ENCODE data around the gene FGR. TPM values are rescaled to one million over a fixed set of nuclear protein-coding genes. Genes with fewer than 3 reads are reported as not detected.

Gene FGR
- total RNA-seq, 1 experiment from 2014 or later, result not detected

DNA sequence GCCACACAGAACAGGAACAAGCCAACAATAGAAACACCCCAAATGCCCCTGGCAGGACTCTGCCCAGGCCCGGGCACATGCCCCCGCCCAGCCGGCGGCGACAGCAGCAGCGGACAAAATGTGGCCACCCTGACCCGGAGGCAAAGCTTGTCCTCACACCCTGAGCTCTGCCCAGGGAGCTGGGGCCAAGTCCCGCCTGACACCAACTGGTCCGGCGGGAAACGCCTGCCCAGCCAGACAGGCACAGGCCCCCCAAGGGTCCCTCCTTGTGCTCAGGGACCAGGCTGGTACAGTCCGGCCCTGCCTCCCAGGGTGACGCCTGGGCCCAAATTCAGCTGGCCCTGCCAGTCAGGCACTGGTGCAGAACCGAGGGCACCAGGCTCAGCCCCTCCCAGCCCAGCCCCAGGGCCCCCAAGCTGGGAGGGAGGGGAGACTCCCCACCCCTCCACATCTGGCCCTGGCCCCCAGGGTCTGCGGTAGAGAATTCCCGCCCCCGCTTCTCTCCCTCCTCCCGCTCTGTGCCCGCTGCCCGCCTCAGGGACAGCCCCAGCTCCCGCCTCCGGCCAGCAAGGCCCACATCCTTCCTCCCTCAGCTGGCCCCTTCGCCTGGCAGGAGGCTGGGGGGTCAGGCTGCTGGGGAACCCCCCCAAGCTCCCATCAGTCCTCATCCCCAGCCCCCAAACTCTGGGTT lies 33.1 kb downstream of the FGR start:
- DNase-seq (ENCODE audit: low spot score), result no peak

DNA sequence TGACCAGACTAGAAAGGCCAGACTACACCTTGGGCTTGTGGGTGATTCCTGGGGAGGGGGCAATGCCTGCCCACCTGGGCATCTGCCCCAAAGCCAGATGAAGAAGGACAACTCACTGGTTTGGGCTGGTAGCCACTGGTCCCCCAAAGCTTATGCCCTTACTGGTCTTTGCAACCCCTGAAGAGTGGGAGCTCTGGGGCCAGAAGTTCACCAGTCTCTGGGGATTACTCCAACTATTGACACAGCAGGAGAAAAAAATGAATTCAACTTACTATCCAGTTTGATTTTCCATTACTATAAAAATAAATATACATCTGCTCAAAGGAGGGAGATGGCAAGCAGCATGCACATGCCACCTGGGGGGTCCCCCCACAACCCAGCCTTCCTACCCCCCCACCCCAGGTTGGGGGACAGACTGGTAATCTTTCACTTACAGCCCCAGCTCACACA lies 33.6 kb downstream of the FGR start:
- DNase-seq (ENCODE audit: low spot score), result no peak

DNA sequence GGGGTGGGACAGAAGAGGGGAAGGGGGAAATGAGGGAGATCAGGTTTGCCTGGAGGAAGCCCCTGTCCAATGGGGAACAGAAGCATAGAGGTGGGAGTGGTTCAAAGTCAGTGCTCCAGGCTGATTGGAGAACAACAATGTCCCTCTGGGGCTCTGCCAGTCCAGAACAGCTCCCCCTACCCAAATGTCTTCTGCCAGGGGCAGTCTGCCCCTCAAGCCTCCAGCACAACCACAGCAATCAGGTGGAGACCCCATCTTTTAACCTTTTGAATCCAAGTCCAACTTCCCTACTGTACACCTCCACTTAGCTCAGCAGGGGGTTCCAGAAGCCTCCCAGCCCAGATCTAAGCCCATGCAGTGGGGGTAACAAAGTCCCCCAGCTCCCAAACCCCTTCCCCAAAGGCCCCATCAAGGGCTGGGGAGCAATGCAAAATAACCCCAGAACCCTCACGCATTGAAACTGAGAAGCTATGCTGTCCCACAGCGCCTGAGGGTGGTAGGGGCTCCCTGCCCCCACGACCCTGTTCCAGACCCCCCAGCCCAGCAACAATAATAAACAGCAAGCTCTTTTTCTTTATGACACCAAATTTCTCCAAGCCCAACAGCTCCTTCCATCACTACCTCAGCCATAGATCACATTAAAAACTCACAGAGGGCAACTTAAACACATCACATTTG lies 34.3 kb downstream of the FGR start:
- DNase-seq (ENCODE audit: low spot score), result no peak

DNA sequence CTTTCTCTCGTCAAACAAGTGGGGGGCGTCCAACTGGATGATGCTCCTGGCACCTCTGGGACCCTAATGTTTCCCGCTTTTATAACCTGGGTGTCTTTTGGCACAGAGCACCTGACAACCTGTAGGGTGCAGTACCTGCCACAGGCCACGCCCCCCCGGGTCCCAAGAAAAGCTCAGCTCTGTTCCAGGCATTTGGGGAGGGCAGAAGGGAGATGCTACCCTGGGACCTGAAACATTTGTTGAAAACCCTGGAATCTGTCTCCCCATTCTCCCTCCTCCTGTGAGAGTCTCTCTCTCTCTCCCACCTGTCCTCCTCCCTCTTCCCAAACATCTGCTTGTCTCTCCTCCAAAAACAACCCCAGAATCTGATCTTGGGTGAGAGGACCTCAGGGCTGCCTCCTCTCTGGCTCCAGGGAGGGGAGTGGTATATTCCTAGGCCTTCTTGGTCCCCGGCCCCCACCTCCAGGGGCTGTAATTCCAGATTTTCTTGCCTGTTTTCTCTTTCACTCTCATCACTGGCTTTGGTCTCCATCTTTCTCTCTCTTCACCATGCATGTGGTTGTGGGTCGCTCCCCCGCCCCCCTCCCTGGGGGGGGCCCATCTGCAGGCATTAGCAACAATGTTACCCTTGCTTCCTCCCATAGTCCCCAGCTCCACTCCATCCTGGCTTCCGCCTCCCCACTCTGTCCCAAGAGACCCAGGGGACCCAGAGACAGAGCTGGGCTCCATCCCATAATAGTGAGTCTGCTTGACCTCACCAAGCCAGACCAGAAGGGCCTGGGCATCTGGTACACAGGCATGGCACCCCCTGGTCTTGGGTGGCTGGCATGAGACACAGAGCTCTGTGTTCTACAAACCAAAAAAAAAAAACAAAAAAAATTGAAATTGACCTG lies 35.1 kb downstream of the FGR start:
- no peak for DNase-seq (ENCODE audit: low spot score)

DNA sequence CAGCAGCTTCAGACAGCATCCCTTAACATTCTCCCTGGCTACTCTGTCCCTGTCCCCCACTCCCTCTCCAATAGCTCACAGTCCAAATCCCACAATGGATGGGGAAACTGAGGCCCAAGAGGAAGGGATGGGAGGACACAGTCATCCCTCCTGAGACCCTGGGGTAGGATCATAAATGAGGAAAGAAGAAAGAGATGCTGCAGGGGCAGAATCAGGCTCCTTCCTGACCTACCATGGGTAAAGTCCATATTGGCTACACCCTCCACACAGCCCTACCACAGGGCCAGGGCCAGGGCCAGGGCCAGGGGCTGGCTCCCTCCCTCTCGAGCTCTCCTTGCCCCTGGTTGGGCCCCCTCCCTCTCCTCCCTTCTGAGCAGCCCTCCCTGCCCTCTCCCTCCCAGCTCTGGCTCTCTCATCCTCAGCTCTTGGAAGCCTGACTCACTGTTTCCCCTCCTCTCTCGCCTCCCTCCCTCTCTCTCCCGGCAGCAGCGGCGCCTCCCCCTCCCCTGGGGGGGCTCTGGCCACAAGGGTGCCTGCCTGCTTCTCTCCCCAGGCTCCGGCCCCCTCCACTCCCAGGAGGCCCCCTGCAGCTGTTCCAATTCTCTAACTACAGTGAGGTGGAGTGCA lies 36.0 kb downstream of the FGR start:
- DNase-seq (ENCODE audit: low spot score), result peak; percentile 60

DNA sequence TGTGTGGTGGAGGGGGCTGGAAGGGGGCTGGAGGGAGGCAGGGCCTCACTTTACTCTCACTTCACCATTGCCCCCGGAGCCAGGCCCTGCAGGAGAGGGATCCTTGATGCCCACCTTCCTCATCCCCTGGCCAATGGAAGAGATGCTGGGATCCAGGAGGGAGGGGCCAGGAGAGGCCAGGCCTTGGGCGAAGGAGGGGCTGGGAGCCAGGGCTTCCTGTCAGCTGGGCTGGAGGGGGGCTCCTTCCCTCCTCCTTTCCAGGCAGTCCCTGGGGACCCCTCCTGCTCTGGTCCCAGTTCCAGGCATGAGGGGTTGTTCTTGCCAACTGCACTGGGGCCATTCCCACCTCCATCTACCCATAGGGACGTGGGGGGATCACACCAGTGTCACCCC lies 36.7 kb downstream of the FGR start:
- DNase-seq (ENCODE audit: low spot score), result no peak

GRCh38 chr1:27597516-27598294 lies 37.3 kb downstream of the FGR start:
- no peak for DNase-seq (ENCODE audit: low spot score)

GRCh38 chr1:27596986-27597385 lies 38.0 kb downstream of the FGR start:
- DNase-seq (ENCODE audit: low spot score), result no peak

- DNase-seq (ENCODE audit: low spot score), result no peak
These were observed 38.7 kb downstream of the FGR start for GRCh38 chr1:27596261-27596660.

- DNase-seq (ENCODE audit: low spot score), result no peak
These were observed 39.4 kb downstream of the FGR start for GRCh38 chr1:27595597-27595996.

GRCh38 chr1:27594564-27595510 lies 40.1 kb downstream of the FGR start:
- DNase-seq (ENCODE audit: low spot score), result peak; percentile 30

GRCh38 chr1:27593678-27594563 lies 41.1 kb downstream of the FGR start:
- DNase-seq (ENCODE audit: low spot score), result no peak

DNA sequence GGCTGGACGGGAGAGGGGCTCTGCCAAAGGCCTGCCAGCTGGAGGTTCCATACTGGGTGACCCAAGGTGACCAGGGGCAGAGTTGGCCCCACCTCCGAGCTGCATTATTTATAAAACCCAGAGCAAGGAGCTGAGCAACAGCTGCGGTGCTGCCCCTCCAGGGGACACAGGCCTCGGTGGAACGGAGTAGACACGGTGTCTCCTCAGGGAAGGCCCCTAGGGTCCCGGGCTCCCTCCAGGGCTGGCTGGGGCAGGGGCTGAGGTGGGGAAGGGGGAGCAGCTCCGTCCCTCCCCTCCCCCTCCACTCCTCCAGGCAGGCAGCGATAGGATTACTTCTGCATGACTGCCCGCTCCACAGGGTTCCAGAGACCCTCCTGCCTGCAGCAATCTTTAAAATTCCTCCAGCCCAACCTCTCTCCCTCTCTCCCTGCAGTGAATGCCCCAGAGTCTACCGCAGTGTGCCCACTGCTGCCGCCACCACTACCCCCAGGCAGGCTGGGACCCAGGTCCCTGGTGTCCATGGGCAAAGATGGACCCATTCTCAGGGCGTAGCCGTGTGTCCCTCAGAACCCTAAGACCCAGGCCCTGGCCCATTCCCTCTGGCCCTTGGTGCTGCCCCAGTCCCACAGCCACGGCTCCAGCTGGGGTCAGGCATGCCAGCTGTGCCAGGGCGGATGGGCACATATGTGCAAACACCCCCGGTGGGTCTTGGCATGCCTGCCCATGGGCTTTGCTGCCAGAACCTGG lies 41.9 kb downstream of the FGR start:
- DNase-seq (ENCODE audit: low spot score), result no peak

DNA sequence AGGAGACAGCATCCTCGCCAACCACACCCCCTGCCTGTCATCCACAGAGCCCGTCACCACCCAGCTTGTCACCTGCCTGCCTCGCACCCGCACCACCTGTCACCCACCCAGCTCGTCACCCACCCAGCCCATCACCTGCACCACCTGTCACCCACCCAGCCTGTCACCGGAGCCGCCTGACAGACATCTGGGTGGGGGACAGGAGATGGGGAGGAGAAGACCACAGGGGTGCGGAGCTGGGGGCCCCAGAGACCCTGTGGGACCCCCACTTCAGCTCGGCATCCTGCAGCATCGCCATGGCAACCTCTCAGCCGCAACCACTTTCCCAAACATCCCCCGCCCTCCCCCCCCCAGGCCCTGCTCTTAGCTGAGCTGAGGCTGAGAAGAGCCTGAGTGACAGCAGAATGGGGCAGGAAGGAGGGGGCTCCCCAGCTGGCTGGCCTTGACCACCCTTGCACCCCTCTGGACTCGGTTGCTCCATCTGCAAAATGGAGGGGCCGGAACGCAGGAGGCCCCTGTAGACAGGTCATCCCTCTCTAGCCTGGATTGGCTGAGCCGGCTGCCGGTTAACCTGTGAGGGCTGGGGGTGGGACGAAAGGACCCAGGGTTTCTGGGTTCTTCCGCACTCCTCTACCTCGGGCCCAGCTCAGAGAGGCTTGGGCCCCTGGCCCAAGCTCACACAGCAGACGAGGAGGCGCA lies 42.6 kb downstream of the FGR start:
- no peak for DNase-seq (ENCODE audit: low spot score)

DNA sequence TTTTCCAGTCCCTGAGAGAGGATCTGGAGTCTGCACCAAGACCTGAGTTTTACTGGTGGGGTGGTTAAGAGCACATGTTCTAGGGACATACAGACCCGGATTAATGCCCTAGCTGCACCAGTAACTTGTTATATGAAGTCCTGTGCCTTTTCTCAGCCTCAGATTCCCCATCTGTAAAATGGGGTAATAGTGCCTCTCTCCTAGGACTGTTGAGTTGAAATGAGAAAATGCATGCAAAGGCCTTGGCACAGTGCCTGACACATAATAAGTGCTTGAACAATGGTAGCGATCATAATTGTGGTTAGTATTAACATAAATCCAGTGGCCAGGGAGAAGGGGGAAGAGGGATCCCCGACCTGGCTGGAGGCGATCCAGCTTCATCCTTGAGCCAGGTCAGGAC lies 43.4 kb downstream of the FGR start:
- DNase-seq (ENCODE audit: low spot score), result no peak

- DNase-seq (ENCODE audit: low spot score), result peak; percentile 45
These were observed 44.0 kb downstream of the FGR start for GRCh38 chr1:27590917-27591508.

DNA sequence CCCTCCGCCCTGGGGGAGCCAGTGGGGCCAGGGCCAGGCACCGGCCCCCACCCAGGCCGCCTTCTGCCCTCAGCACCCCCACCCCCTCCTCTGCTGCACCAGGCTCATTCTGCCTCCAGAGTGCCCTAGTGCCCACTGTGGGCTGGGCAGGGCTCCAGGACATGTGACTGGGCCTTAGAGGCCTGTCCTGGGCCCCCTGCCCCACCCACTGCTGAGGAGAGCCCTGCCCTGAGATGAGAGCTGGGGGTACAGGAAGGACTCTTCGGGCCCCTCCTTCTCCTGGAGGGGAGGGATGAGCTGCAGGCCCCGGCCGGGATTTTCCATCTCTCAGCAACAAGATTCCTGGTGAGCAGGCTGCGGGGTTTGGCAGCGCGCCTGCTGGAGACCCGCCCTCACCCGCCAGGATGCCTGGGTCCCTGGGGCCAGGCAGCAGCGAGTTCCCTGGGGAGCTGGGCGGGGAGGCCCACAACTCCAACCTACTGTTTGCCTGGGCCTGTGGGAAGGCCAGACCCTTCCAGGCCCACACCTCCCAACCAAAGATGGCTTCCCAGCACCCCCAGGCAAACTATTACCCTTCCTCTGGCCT lies 45.1 kb downstream of the FGR start:
- peak; percentile 81 for DNase-seq (ENCODE audit: low spot score)
